Left lung (tissue), 10 donors: ENCODE measurements around the gene UGT1A5. TPM values are rescaled to one million over a fixed set of nuclear protein-coding genes. Genes with fewer than 3 reads are reported as not detected.

Experiments used
- ATAC-seq: fragments of 200-7000 bp; cut with Tn5 transposase; one replicate; pipeline ENCODE4 v1.9.1; 2020; ENCODE audit warnings: moderate library complexity
- DNase-seq, 4 donors: peaks; one replicate each; pipeline ENCODE4 v3.0.0-alpha.2; 2013 to 2020
- H3K27ac ChIP-seq, 2 donors: fragments of 200-600 bp; sonication (generic) in 1 of 2; one replicate each; pipeline versions ENCODE4 v1.5.0 to v1.8.0; 2020 to 2021
- H3K27me3 ChIP-seq, 2 donors: fragments of 200-600 bp; sonication (generic) in 1 of 2; one replicate each; pipeline versions ENCODE4 v1.5.0 to v1.8.0; 2020 to 2021
- H3K36me3 ChIP-seq, 2 donors: fragments of 200-600 bp; sonication (generic) in 1 of 2; one replicate each; pipeline versions ENCODE4 v1.5.0 to v1.8.0; 2020 to 2021
- H3K4me1 ChIP-seq, 2 donors: fragments of 200-600 bp; one replicate each; pipeline ENCODE4 v1.8.0; 2021
- H3K4me3 ChIP-seq, 2 donors: fragments of 200-600 bp; sonication (generic) in 1 of 2; one replicate each; pipeline versions ENCODE4 v1.5.0 to v1.8.0; 2020 to 2021; ENCODE audit warnings: mild to moderate bottlenecking in 1 of 2
- H3K9me3 ChIP-seq, 2 donors: fragments of 200-600 bp; sonication (generic) in 1 of 2; one replicate each; pipeline versions ENCODE4 v1.5.0 to v1.8.0; 2020 to 2021
- CTCF ChIP-seq, 2 donors: fragments of 200-600 bp; sonication (generic) in 1 of 2; IDR thresholded peaks; one replicate each; pipeline versions ENCODE4 v1.5.0 to v1.8.0; 2021; ENCODE audit warnings: antibody characterized with exemption in 2 of 2
- intact Hi-C, 2 donors: fragments of 100-400 bp; cut with DNase I; formaldehyde crosslinking; loops; one replicate each; pipeline versions ENCODE4 v1.11.2 to v1.14.2; 2022
- polyA plus RNA-seq, 6 donors: library from polyadenylated mRNA; unstranded; fragments of 120-200 nt; gene quantifications; one replicate each; pipeline ENCODE4 v1.2.1, GENCODE V29; 2013; ENCODE audit not compliant: insufficient read length in 6 of 6
- total RNA-seq, 2 donors: library from RNA; stranded (reverse); fragmentation: NEBNext Ultra II Directional; extraction: Animal tissue kit (Norgen Biotek cat#: 25700); gene quantifications; one replicate each; pipeline ENCODE4 v1.2.1, GENCODE V29; 2021
- donor health status: DM: no; HTN: yes; CAD: no.
- donor health status: DM: no; HTN: no; CAD: no.

UGT1A5 gene
- total and polyA plus RNA-seq, 8 donors, result 0.10 TPM; not detected in 7

GRCh38 chr2:233679196-233679595 lies 33.5 kb upstream of the UGT1A5 start:
- H3K27me3 ChIP-seq, result no peaks in the 10 kb centered on the region
- no peaks in the 10 kb centered on the region for H3K36me3 ChIP-seq
- no peaks in the 10 kb centered on the region for H3K4me1 ChIP-seq
- ATAC-seq, result no peak
- no peaks in the 10 kb centered on the region for H3K9me3 ChIP-seq
- no peak for TF ChIP-seq CTCF (IDR thresholded peaks at IDR 0.05)
- DNase-seq, result no peak
- intact Hi-C loops, result no loop called here
- no peak overlapping the region for H3K27ac ChIP-seq
- no peak overlapping the region for H3K4me3 ChIP-seq

GRCh38 chr2:233680361-233681045 lies 32.2 kb upstream of the UGT1A5 start:
- ATAC-seq (no peak), DNase-seq (no peak)
- no peak for TF ChIP-seq CTCF (IDR thresholded peaks at IDR 0.05)
- Histone ChIP-seq H3K36me3 (no peaks in the 10 kb centered on the region), H3K27me3 (no peaks in the 10 kb centered on the region), H3K4me3 (no peak overlapping the region), H3K27ac (no peak overlapping the region), H3K4me1 (no peaks in the 10 kb centered on the region), H3K9me3 (no peaks in the 10 kb centered on the region)
- intact Hi-C loops, result no loop called here

GRCh38 chr2:233681521-233682099 lies 31.1 kb upstream of the UGT1A5 start, which contains the start of gene UGT1A7:
TSS of gene UGT1A7 (plus strand) at chr2:233681901. CDS start at chr2:233681938, 37 bp downstream.
- Histone ChIP-seq H3K4me1 (no peaks in the 10 kb centered on the region), H3K27me3 (no peaks in the 10 kb centered on the region), H3K27ac (no peak within 1 kb of the TSS), H3K9me3 (no peaks in the 10 kb centered on the region), H3K4me3 (no peak within 1 kb of the TSS), H3K36me3 (no peaks in the 10 kb centered on the region)
- ATAC-seq, result no peak
- no peak for TF ChIP-seq CTCF (IDR thresholded peaks at IDR 0.05)
- DNase-seq, result no peak
- intact Hi-C loops, result no loop called here

GRCh38 chr2:233684640-233685039 lies 28.1 kb upstream of the UGT1A5 start:
- no peaks in the 10 kb centered on the region for H3K4me1 ChIP-seq
- H3K9me3 ChIP-seq, result no peaks in the 10 kb centered on the region
- no peak for TF ChIP-seq CTCF (IDR thresholded peaks at IDR 0.05)
- H3K27ac ChIP-seq, result no peak overlapping the region
- H3K27me3 ChIP-seq, result no peaks in the 10 kb centered on the region
- H3K36me3 ChIP-seq, result no peaks in the 10 kb centered on the region
- DNase-seq (no peak), ATAC-seq (no peak)
- intact Hi-C loops, result no loop called here
- no peak overlapping the region for H3K4me3 ChIP-seq

GRCh38 chr2:233686928-233687327 lies 25.8 kb upstream of the UGT1A5 start:
- Histone ChIP-seq H3K9me3 (no peaks in the 10 kb centered on the region), H3K36me3 (no peaks in the 10 kb centered on the region), H3K27ac (no peak overlapping the region), H3K27me3 (no peaks in the 10 kb centered on the region), H3K4me1 (no peaks in the 10 kb centered on the region), H3K4me3 (no peak overlapping the region)
- DNase-seq (no peak), ATAC-seq (no peak)
- intact Hi-C loops, result no loop called here
- TF ChIP-seq CTCF (IDR thresholded peaks at IDR 0.05), result no peak
